HepG2 (cell line): ENCODE measurements around the gene CHMP6. TPM values are rescaled to one million over a fixed set of nuclear protein-coding genes. Genes with fewer than 3 reads are reported as not detected.
A peak's percentile ranks its signal among the peaks of the same experiment; 100 is the strongest.

Source experiments
- AGO1 ChIP-seq: fragments of 200-400 bp; formaldehyde crosslinking; IDR thresholded peaks from 2 replicates; pipeline ENCODE4 v1.6.1; 2017; ENCODE audit warnings: mild to moderate bottlenecking, low read depth, low read length, moderate library complexity; ENCODE audit not compliant: poor library complexity, severe bottlenecking
- ARID5B ChIP-seq: IDR thresholded peaks from 2 replicates; pipeline ENCODE4 v1.4.0; 2020; ENCODE audit warnings: mild to moderate bottlenecking, missing genetic modification reagents
- ATF1 ChIP-seq: IDR thresholded peaks from 2 replicates; pipeline ENCODE4 v1.6.1; 2016; ENCODE audit warnings: mild to moderate bottlenecking, control low read depth
- CBFB ChIP-seq: sonication (generic); formaldehyde crosslinking; IDR thresholded peaks from 2 replicates; pipeline ENCODE4 v1.4.0; 2020; ENCODE audit warnings: missing genetic modification reagents
- ELF3 ChIP-seq: IDR thresholded peaks from 2 replicates; pipeline ENCODE4 v1.6.1; 2016; ENCODE audit warnings: missing genetic modification reagents, missing compliant biosample characterization
- GATA4 ChIP-seq: sonication (generic); IDR thresholded peaks from 2 replicates; pipeline ENCODE4 v1.6.1; 2016; ENCODE audit warnings: antibody characterized with exemption, low read depth, borderline replicate concordance
- GZF1 ChIP-seq: sonication (generic); formaldehyde crosslinking; IDR thresholded peaks from 2 replicates; pipeline ENCODE4 v1.5.1; 2020; ENCODE audit warnings: mild to moderate bottlenecking, missing genetic modification reagents
- HINFP ChIP-seq: sonication (generic); formaldehyde crosslinking; IDR thresholded peaks from 2 replicates; pipeline ENCODE4 v1.4.0; 2020; ENCODE audit warnings: low read depth, mild to moderate bottlenecking, missing genetic modification reagents
- MTF2 ChIP-seq: sonication (generic); formaldehyde crosslinking; IDR thresholded peaks from 2 replicates; pipeline ENCODE4 v1.5.0; 2020; ENCODE audit warnings: missing genetic modification reagents, borderline replicate concordance
- MYNN ChIP-seq: sonication (generic); formaldehyde crosslinking; IDR thresholded peaks from 2 replicates; pipeline ENCODE4 v1.4.0; 2020; ENCODE audit warnings: mild to moderate bottlenecking, low read depth, missing genetic modification reagents
- SALL1 ChIP-seq: sonication (generic); formaldehyde crosslinking; IDR thresholded peaks from 2 replicates; pipeline ENCODE4 v1.8.0; 2022; ENCODE audit warnings: mild to moderate bottlenecking, missing genetic modification reagents
- SPEN ChIP-seq: sonication (generic); formaldehyde crosslinking; IDR thresholded peaks from 2 replicates; pipeline ENCODE4 v1.5.1; 2020; ENCODE audit warnings: low read depth, mild to moderate bottlenecking, missing genetic modification reagents
- ZBTB1 ChIP-seq: sonication (generic); formaldehyde crosslinking; IDR thresholded peaks from 2 replicates; pipeline ENCODE4 v1.4.0; 2020; ENCODE audit warnings: missing genetic modification reagents, borderline replicate concordance
- ZBTB39 ChIP-seq: sonication (generic); formaldehyde crosslinking; IDR thresholded peaks from 2 replicates; pipeline ENCODE4 v1.5.0; 2020; ENCODE audit warnings: missing genetic modification reagents
- ZBTB7A ChIP-seq: sonication (generic); formaldehyde crosslinking; IDR thresholded peaks from 2 replicates; pipeline ENCODE4 v1.8.0; 2022; ENCODE audit warnings: mild to moderate bottlenecking, missing genetic modification reagents
- ZFP36L1 ChIP-seq: sonication (generic); formaldehyde crosslinking; IDR thresholded peaks from 2 replicates; pipeline ENCODE4 v1.8.0; 2022; ENCODE audit warnings: mild to moderate bottlenecking, missing genetic modification reagents, moderate library complexity
- ZNF24 ChIP-seq: fragments of 450-650 bp; IDR thresholded peaks from 2 replicates; pipeline ENCODE4 v1.6.1; 2017; ENCODE audit warnings: antibody characterized with exemption, mild to moderate bottlenecking
- ZNF737 ChIP-seq: sonication (generic); formaldehyde crosslinking; IDR thresholded peaks from 2 replicates; pipeline ENCODE4 v1.5.0; 2020; ENCODE audit warnings: missing genetic modification reagents, mild to moderate bottlenecking, borderline replicate concordance
- ZNF740 ChIP-seq: sonication (generic); formaldehyde crosslinking; IDR thresholded peaks from 2 replicates; pipeline ENCODE4 v1.4.0; 2020; ENCODE audit warnings: missing genetic modification reagents
- polyA plus RNA-seq, 8 experiments: library from polyadenylated mRNA; depleted of rRNA in 3 of 8; stranded (reverse) in 7 of 8; unstranded in 1 of 8; fragments of >200 nt; fragmentation: Illumina TruSeq in 4 of 8; extraction: Trizol in 4 of 8; gene quantifications; 2 replicates each; pipeline versions ENCODE4 v1.2.1 to v1.2.3, GENCODE V29; 2011 to 2016; ENCODE audit warnings: low read depth in 4 of 8, missing spikeins in 1 of 8, mixed read lengths in 1 of 8; ENCODE audit not compliant: insufficient read depth in 1 of 8
- total RNA-seq, 5 experiments: library from RNA; depleted of rRNA; stranded (reverse); fragments of >200 nt; fragmentation: Illumina TruSeq; extraction: Trizol; gene quantifications; 2 replicates each; pipeline ENCODE4 v1.2.3, GENCODE V29; 2016; ENCODE audit warnings: low read depth in 1 of 5
- TF ChIP-seq, protein P1 (sequence below): sonication (generic); formaldehyde crosslinking; conservative IDR thresholded peaks from 2 replicates; pipeline ENCODE4 v1.4.0; 2020; ENCODE audit warnings: missing genetic modification reagents

Gene CHMP6
- total and polyA plus RNA-seq, 2 of the 13 experiments (the other 11 are each of a cell fraction or from before 2014, with no cell fraction given), result 11.1 to 24.2 TPM

DNA sequence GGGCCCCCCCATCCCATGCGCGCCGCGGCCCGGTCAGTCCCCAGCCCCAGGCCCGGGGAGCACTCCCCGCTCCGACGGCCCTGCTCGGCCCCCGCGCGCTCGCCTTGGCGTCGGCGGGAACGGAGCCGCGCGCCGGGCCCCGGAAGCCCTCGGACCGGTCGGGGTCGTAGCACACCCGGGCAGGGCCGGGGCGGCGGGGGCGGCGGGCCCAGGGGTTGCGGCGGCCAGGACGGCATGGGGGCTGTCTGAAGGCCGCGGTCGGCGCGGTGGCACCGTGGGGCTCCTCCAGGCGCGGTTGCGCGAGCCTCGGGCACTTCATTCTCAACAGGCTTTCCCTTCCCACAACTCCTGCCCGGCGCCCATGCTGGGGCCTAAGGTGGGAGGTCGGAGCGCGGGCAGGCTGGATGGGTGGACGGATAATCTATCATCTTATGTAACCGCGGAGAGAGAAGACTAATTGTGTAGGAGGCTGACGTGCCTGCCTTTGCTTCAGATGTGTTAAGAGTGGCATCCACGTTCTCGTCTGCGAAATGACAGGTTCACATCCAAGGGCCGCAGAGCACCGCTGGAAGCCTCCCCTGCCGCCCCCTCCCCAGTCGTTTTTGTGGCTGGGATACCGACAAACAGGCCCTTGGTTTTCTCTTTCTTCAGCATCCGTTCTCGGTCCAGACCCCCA is 44.0 kb downstream of the CHMP6 start (continued):
- TF ChIP-seq, protein P1, sequence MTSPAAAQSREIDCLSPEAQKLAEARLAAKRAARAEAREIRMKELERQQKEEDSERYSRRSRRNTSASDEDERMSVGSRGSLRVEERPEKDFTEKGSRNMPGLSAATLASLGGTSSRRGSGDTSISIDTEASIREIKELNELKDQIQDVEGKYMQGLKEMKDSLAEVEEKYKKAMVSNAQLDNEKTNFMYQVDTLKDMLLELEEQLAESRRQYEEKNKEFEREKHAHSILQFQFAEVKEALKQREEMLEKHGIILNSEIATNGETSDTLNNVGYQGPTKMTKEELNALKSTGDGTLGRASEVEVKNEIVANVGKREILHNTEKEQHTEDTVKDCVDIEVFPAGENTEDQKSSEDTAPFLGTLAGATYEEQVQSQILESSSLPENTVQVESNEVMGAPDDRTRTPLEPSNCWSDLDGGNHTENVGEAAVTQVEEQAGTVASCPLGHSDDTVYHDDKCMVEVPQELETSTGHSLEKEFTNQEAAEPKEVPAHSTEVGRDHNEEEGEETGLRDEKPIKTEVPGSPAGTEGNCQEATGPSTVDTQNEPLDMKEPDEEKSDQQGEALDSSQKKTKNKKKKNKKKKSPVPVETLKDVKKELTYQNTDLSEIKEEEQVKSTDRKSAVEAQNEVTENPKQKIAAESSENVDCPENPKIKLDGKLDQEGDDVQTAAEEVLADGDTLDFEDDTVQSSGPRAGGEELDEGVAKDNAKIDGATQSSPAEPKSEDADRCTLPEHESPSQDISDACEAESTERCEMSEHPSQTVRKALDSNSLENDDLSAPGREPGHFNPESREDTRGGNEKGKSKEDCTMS (CRISPR knock-in tag), result no peak
- TF ChIP-seq HINFP (CRISPR knock-in tag), result peak; percentile 64; the same call in 1 of the 2 replicates
- no peak for TF ChIP-seq MYNN (CRISPR knock-in tag)
- TF ChIP-seq ZBTB7A, result 0 out of 2 replicates have a peak, but pooled peaks have one; percentile 24
- no peak for TF ChIP-seq ZBTB39 (CRISPR knock-in tag)
- no peak for TF ChIP-seq ZNF24
- no peak for TF ChIP-seq ATF1 (CRISPR knock-in tag)
- TF ChIP-seq ZNF737 (CRISPR knock-in tag), result no peak
- TF ChIP-seq AGO1, result peak; percentile 75
- no peak for TF ChIP-seq GZF1 (CRISPR knock-in tag)
- TF ChIP-seq CBFB (CRISPR knock-in tag), result no peak
- TF ChIP-seq ELF3 (CRISPR knock-in tag), result 0 out of 2 replicates have a peak, but pooled peaks have one; percentile 11
- TF ChIP-seq SALL1 (CRISPR knock-in tag), result peak; percentile 15; the same call in 1 of the 2 replicates
- TF ChIP-seq ZBTB1 (CRISPR knock-in tag), result no peak
- TF ChIP-seq GATA4, result no peak
- no peak for TF ChIP-seq ZFP36L1
- TF ChIP-seq SPEN (CRISPR knock-in tag), result no peak
- no peak for TF ChIP-seq ZNF740 (CRISPR knock-in tag)
- TF ChIP-seq ARID5B (CRISPR knock-in tag), result no peak
- TF ChIP-seq MTF2 (CRISPR knock-in tag), result no peak
